Activated CD8-positive, alpha-beta memory T cell treated with anti-CD3 and anti-CD28 coated beads, Interleukin-2, amount 50 U/mL, for 4 hours (primary cell): ENCODE data around the gene P4HB.

ENCODE experiments used
- DNase-seq: peaks from one replicate; pipeline ENCODE4 v3.0.0-alpha.2; 2020

Gene P4HB

DNA sequence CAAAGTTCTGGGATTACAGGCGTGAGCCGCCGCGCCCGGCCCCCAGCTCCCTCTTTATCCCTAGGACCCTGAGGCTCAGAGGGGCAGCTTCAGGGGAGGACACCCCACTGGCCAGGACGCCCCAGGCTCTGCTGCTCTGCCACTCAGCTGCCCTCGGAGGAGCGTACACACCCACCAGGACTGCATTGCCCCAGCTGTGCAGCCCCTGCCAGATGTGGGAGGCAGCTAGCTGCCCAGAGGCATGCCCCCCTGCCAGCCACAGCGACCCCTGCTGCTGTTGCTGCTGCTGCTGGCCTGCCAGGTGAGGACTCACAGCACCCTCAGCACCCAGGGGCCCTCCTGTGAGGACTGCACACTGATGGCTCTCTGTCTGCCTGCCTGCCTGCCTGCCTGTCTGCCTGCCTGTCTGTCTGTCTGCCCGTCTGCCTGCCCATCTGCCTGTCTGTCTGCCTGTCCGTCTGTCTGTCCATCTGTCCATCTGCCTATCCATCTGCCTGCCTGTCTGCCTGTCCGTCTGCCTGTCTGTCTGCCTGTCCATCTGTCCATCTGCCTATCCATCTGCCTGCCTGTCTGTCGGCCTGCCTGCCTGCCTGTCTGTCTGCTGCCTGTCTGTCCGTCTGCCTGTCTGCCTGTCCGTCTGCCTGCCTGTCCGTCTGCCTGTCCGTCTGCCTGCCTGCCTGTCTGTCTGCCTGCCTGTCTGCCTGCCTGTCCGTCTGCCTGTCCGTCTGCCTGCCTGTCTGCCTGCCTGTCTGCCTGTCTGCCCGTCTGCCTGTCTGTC, 51.4 kb downstream of the P4HB start:
- no peak for DNase-seq

DNA sequence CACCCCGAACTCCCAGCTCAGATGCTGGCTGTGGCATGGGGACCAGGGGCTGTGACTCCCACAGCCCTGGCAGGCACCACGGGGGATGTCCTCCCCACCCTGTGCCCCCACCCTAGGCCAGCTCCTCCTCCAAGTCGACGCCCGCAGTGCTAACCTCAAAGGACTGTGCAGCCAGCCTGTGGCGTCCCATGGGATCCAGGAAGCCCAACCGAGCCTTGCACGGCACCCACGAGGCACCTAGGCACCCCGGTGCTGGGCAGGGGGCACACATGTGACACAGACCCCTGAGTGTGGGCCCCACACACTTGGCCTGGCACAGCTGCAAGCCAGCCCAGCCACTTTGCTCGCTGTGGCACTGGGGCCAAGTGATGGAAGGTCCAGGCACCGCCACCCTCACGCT, 52.5 kb downstream of the P4HB start:
- DNase-seq, result no peak

- DNase-seq, result no peak
These were observed 53.1 kb downstream of the P4HB start for GRCh38 chr17:81807210-81807719.

GRCh38 chr17:81806461-81807209, 53.7 kb downstream of the P4HB start:
- DNase-seq, result no peak

- DNase-seq, result no peak
These were observed 54.5 kb downstream of the P4HB start for GRCh38 chr17:81805707-81806460.

DNA sequence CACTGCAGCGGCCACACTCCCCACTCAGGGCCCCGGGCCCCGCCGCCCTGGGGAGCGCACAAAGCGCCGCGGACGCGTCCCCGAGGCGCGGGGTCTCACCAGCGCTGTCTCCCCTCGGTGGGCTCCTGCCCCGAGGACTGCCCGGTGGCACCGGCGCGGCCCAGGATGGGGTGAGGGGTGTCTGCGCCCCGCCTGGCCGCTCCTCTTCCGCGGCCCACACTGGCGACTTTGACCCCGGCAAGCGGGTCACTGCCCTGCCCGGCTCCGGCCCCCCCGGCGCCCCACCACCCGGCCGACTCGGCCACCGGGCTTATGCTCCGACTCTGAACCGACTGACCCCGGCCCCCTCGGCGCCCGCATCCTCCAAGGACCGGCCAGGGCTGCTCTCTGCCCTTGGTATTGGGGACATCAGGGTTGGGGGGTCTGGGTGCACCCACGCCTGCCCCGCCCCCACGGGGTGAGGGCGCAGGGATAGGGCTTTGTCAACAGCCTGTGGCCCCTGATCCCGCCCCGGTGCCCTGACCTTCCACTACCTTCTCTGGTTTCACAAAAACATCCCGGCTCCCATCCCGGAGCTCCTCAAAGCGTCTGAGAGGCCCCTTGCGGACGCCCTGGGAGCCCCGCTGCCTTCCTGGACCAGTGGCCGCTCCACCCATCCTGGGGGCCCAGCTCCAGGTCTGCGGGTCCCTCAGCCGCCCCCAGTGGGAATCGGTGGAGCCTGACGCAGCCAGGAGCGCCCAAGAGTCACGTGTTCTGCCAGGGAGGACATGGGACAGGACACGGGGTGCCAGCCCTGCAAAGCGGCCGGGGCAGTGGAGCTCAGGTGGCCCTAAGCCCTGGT, 55.6 kb downstream of the P4HB start:
- no peak for DNase-seq

DNA sequence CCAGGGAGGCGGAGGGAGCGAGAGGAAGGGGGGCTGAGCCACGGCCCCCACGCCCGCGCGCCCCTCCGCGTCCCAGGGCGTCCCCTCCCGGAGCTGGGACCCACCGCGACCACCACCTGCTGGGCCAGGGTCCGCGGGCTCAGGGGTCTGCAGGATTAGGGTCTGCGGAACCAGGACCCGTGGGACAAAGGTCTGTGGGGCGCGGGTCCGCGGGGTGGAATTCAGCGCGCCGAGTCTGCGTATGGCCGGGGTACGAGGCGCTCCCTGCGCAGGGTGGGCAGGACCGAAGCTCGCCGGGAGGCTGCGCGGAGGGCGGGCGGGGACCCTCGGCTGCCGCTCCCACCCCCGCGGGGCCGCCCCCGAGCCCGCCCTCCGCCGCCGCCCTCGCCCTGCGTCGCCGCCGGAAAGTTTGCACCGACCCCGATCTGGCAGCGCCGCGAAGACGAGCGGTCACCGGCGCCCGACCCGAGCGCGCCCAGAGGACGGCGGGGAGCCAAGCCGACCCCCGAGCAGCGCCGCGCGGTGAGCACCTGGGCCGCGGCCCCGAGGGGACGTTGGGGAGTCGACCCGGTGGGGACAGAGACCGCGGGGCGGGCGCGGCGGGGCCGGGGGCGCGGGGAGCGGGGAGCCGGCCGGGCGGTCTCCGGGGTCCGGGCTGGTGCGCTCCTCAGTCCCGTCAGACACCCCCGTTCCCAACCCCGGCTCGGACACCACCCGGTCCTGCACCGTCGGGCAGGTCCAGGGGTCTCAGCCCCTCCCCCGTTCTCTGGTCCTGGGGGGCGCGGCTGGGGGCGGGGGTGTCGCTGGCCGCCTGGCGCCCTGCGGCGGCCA, 56.4 kb downstream of the P4HB start, which contains the start of gene GCGR:
Gene GCGR, plus strand, starts transcription at position 423 of the 831 bp plus-strand sequence. CDS start 4,869 bp downstream, outside the sequence.
- DNase-seq, result no peak

GRCh38 chr17:81802856-81803643, 57.3 kb downstream of the P4HB start:
- DNase-seq, result no peak

- no peak for DNase-seq
These were observed 58.1 kb downstream of the P4HB start for GRCh38 chr17:81802048-81802758.

DNA sequence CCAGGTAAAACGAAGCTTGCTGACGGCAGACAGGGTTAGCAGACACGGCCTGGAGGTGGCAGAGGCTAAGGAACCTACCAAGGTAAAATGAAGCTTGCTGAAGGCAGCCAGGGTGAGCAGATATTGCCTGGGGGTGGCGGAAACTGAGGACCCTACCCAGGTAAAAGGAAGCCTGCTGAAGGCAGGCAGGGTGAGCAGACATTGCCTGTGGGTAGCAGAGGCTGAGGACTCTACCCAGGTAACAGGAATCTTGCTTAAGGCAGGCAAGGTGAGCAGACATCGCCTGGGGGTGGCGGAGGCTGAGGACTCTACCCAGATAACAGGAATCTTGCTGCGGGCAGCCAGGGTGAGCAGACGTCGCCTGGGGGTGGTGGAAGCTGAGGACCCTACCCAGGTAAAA, 59.0 kb downstream of the P4HB start:
- DNase-seq, result no peak

GRCh38 chr17:81794509-81794908, 65.8 kb downstream of the P4HB start:
- DNase-seq, result no peak

GRCh38 chr17:81794074-81794476, 66.3 kb downstream of the P4HB start:
- no peak for DNase-seq
